ENCODE measurements around the gene CCDC87. TPM values are rescaled to one million over a fixed set of nuclear protein-coding genes. Genes with fewer than 3 reads are reported as not detected.
"Not testable (repeated sequence)": the region's sequence is repeated elsewhere in the genome, so short reads cannot be mapped to it uniquely, and the experiment has no call there.

Gene CCDC87, protein sequence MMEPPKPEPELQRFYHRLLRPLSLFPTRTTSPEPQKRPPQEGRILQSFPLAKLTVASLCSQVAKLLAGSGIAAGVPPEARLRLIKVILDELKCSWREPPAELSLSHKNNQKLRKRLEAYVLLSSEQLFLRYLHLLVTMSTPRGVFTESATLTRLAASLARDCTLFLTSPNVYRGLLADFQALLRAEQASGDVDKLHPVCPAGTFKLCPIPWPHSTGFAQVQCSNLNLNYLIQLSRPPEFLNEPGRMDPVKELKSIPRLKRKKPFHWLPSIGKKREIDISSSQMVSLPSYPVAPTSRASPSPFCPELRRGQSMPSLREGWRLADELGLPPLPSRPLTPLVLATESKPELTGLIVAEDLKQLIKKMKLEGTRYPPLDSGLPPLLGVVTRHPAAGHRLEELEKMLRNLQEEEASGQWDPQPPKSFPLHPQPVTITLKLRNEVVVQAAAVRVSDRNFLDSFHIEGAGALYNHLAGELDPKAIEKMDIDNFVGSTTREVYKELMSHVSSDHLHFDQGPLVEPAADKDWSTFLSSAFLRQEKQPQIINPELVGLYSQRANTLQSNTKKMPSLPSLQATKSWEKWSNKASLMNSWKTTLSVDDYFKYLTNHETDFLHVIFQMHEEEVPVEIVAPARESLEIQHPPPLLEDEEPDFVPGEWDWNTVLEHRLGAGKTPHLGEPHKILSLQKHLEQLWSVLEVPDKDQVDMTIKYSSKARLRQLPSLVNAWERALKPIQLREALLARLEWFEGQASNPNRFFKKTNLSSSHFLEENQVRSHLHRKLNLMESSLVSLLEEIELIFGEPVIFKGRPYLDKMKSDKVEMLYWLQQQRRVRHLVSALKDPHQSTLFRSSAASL
- 0.27 TPM for total RNA-seq
- long read RNA-seq, result 0 reads

DNA sequence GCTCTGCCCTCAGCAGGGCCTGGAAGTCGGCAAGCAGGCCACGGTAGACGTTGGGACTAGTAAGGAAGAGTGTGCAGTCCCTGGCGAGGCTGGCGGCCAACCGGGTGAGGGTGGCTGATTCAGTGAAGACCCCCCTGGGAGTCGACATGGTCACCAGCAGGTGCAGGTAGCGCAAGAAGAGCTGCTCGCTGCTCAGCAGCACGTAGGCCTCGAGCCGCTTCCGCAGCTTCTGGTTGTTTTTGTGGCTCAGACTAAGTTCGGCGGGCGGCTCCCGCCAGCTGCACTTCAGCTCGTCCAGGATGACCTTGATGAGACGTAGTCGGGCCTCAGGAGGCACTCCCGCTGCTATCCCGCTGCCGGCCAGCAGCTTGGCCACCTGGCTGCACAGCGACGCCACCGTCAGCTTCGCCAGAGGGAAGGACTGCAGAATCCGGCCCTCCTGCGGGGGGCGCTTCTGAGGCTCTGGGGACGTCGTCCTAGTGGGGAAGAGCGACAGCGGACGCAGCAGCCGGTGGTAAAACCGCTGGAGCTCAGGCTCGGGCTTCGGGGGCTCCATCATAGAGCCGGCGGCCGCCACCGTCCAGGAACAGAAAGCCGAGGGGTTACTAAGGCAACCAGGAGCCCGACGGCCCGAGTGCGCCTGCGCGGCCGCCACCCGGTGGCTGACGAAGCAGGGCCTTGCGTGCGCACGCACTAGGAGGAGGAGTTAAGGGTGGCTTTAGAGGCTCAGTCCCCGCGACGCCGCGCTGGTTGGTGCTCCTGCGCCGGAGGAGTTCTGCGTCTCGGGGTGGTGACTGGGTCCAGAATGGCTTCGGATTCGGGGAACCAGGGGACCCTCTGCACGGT, at the start of gene CCDC87, which contains the start of gene CCS:
TSS of gene CCDC87 (minus strand) at position 607 of the 846 bp plus-strand sequence. CDS start at position 559, 48 bp downstream.
TSS of gene CCS (plus strand) at position 729 of the 846 bp plus-strand sequence. CDS start at position 806, 77 bp downstream.
- intact Hi-C loops (cut with DNase I), result loop anchor here (2.0 to 5.0 kb wide), 2 partner anchors 24 to 85 kb away; partner anchors contain the start of genes RBM14 and RBM4B
- DNase-seq (ENCODE audit: missing footprints) (peak; percentile 100), ATAC-seq (peak; percentile 95)

DNA sequence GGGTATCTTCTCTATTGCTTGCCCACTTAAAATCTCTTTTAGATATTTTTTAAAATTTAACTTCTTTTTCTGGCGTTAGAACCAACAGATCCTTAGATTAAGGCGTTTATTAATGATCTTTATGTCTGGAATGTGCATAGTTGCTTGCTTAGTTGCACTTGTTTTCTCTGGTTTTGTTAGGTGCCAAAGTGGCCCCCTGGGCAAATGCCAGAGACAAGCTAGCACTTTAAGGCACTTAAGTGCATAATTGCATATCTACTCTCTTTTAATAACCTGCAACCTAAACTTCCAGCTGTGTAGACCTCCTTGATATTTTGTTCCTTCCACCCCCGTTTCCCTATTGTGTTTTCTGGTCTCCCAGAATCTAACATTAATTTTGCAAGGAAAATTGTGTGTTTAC, 49.0 kb upstream of the CCDC87 start:
- intact Hi-C loops (cut with DNase I), result no loop called here
- ATAC-seq, result no peak
- DNase-seq (ENCODE audit: missing footprints), result no peak

DNA sequence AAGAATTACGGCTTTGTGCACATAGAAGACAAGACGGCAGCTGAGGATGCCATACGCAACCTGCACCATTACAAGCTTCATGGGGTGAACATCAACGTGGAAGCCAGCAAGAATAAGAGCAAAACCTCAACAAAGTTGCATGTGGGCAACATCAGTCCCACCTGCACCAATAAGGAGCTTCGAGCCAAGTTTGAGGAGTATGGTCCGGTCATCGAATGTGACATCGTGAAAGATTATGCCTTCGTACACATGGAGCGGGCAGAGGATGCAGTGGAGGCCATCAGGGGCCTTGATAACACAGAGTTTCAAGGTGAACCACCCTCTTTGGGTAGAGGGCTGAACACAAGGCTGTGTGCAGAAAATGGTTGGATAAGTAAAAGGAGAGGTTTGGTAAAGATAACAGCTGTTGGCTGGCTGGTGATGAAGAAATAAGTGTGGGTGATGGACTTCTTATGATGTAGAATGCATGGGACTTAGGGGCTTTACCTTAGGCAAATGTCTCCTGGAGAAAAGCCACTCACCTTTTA, 47.0 kb upstream of the CCDC87 start:
- DNase-seq (ENCODE audit: missing footprints), result not testable (repeated sequence)
- intact Hi-C loops (cut with DNase I), result loop anchor here (2.0 kb wide), 1 partner anchor 37 kb away; the partner anchor contains the start of gene RBM4B

DNA sequence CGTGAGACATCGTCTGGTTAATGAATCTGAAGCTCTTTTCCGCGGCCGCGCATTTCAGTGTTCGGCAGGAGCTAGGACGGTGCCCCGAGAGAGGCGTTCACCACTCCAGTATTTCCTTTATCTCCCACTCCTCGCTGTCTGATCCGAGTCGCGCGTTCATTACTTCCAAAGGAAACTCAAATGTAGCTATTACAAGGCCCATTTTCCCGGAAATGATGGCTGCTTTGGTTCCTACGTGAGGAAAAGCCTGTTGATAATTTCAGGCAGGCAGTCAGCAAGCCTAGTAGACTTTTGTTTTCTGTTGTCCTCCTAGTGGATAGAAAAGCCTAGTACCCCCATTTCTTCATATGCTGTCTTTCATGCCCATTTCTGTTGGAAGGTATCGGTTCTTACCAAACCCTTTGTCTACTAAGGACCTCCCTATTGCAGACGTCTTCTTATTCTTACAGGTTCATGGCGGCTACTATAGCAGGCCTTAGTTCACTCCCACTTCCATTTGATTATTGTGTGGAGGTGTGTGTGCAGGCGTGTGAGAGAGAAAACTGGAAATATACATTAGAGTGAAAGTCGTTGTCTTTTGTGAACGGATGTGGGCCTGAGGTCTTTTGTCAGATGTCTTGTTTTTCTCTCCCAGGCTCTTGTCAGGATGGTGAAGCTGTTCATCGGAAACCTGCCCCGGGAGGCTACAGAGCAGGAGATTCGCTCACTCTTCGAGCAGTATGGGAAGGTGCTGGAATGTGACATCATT, 46.4 kb upstream of the CCDC87 start:
- intact Hi-C loops (cut with DNase I), result loop anchor here (2.0 kb wide), 1 partner anchor 38 kb away; the partner anchor contains the start of gene RBM4B
- DNase-seq (ENCODE audit: missing footprints), result no peak
- no peak for ATAC-seq

More for the DNA sequence above, 47.0 kb upstream of the CCDC87 start:
- not testable (repeated sequence) for ATAC-seq

DNA sequence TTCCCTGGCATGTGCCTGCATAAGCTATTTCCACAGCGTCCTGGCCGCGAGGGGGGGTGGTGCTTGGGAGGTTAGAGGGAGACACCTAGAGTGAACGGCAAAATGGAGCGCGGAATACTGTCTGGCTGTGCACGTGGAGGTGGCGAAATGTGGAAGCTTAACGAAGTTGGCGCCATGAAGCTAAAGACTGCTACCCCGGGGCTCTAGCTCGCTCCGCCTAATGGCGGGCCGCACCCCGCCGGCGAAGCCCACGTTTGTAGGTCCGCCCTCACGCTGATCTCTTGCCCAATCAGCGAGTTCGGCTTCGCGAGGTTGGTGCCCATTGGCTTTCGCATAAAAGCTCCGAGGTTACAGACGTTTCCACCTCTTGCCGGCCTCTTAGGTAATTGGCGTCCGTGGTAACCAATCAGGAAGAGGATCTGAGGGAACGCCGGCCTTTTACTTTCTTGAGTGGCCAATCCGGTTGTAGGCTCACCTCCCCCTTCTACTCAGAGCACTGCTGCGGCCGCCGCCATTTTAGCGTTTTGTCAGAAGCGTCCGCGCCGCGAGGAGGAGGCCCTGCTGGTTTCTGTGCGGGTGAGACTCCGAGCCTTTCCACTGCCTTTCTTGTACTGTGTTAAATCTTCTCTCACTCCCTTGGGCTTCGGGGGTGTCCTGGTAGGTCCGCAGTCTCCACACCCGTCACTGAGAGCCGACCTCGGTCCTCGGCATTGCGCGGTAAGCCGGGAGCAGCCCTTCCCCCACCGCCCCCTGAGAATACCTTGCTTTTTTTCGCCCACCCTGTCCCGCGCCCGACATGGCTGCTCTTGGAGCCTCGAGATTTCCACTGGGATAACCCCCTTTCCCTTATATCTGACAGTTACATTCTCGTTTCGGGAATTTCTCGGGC, 45.6 kb upstream of the CCDC87 start, which contains the start of gene RBM4:
TSS of gene RBM4 (plus strand) at position 527 of the 889 bp plus-strand sequence. CDS start 1,009 bp downstream, outside the sequence.
- intact Hi-C loops (cut with DNase I), result loop anchor here (1.0 to 2.0 kb wide), 2 partner anchors 22 to 38 kb away; partner anchors contain the start of genes RBM14 and RBM4B
- DNase-seq (ENCODE audit: missing footprints), result peak; percentile 96

DNA sequence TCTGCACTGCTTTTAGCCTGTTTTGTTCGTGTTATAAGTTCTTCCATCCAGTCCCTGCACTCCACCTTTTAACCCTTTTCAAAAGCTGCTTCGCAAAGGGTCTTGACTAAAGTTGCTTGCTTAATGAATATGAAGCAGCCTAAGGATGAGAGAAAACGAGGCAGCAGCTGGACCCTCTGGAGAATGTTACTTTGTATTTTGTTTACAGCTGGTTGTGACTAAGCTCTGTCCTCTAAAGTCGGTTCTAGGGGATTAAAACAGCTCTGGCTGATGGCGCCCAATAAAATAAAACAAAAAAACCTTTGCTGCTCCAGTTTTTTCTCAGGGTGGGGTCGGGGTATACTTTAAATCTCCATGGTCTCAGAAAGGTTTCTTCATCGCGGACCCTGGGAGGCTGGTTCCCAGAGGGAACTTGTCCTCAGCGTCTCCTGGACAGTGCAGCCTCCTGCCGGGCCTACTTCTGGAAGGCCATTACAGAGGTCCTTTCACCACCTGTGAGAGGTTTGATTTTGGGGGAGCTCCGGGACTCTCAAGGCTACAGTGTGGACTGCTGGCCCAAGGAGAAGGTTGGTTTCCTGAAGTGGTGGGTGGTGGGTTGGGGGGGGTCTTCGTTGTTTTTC, 44.8 kb upstream of the CCDC87 start:
- ATAC-seq, result peak; percentile 1
- intact Hi-C loops (cut with DNase I), result loop anchor here (1.0 to 2.0 kb wide), 2 partner anchors 21 to 39 kb away; partner anchors contain the start of genes RBM14 and RBM4B

More for the DNA sequence above, 45.6 kb upstream of the CCDC87 start, which contains the start of gene RBM4:
- ATAC-seq, result peak; percentile 96

DNA sequence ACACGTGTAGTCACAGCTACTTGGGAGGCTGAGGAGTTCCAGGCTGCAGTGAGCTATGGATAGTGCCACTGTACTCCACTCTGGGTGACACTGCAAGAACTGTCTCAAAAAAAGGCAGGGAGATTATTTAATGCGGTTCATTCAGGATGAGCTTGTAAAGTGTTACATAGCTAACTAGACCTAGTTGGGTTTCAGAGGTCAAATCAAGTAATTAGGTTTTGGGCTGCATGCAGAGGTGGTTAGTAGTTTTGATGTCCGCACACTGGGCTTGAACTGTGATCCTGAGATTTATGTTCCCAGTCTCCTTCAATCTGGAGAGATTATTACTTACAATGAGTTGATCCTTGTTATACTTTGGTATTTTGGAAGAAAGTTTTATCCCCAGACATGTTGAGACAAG, 43.5 kb upstream of the CCDC87 start:
- intact Hi-C loops (cut with DNase I), result no loop called here
- DNase-seq (ENCODE audit: missing footprints), result no peak
- no peak for ATAC-seq

More for the DNA sequence above, 44.8 kb upstream of the CCDC87 start:
- no peak for DNase-seq (ENCODE audit: missing footprints)

DNA sequence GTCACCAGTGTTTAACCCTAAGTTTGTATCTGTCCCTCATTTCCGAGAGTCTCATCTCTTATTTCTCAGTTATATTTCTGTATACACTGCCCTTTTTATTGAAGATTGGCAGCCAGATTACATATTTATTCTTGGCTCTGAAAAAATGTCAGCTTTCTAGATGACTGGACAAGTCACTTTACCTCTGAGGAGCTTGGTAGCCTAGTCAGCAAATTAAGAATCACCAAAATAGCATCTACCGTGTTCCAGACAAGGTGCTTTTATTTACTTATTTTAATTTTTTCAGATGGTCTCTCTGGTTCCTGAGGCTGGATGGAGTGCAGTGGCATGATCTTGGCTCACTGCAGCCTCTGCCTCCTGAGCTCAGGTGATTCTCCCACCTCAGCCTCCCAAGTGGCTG, 40.1 kb upstream of the CCDC87 start:
- intact Hi-C loops (cut with DNase I), result no loop called here

DNA sequence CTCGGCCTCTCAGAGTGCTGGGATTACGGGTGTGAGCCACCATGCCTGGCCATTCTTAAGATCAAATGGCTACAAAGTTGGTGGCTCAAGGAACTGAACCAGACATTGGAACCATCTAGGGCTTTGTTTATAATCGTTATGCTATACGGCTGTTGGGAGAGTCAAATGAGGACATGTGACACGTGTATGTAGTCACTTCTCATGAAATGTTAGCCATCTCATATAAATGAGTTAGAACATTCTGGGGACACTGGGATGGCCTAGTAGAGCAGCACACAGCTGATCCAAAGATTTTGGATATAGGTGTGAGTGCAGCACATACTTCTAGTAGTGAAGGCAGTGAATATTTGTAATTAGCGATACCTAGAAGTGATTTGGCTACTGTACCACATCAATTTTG, 39.0 kb upstream of the CCDC87 start:
- no peak for ATAC-seq
- intact Hi-C loops (cut with DNase I), result no loop called here

More for the DNA sequence above, 40.1 kb upstream of the CCDC87 start:
- no peak for DNase-seq (ENCODE audit: missing footprints)
- no peak for ATAC-seq

DNA sequence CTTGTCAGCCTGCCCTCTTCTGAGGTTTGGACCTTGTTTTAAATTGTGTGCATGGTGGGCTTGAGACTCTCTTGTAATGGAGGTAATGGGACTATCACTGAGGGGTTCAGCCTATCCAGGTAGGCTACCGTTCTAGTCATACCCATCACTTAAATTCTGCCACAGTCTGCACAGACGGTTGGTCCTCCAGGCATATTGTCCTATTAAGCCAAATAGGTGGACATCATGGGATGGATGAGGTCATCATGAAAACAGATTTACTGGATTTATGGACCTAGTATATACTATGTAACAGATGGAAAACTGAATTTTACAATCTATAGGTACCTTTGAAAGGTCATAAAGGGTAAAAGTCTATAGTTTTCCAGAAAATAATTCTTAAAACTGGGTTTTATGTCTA, 36.5 kb upstream of the CCDC87 start:
- ATAC-seq (no peak), DNase-seq (ENCODE audit: missing footprints) (no peak)
- intact Hi-C loops (cut with DNase I), result no loop called here

More for the DNA sequence above, 39.0 kb upstream of the CCDC87 start:
- no peak for DNase-seq (ENCODE audit: missing footprints)

DNA sequence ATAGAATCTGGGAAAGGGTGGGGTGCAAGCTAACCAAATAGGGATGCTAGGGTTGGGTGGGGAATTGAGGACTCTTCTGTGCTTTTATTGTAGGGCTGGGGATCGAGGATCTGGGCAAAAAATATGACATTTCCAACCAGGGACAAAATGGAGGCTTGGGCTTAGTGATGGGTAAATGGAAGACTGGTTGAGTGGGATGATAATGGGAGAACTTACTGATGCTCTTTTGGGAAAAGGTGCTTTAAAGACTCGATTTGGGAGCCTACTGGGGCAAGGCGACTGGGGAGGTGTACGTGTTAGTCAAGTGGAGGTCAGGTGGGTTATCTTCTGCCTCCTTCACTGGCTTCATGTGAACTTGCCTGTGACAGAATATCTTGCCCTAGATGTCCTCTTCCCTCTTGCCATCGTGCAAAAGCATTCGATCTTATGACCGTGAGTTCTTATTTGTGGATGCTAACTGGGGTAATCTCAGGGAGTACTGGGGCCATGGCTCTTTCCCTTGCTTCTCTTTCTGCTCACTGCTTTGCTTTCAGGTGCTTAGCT, 35.3 kb upstream of the CCDC87 start:
- DNase-seq (ENCODE audit: missing footprints) (no peak), ATAC-seq (no peak)
- intact Hi-C loops (cut with DNase I), result no loop called here

DNA sequence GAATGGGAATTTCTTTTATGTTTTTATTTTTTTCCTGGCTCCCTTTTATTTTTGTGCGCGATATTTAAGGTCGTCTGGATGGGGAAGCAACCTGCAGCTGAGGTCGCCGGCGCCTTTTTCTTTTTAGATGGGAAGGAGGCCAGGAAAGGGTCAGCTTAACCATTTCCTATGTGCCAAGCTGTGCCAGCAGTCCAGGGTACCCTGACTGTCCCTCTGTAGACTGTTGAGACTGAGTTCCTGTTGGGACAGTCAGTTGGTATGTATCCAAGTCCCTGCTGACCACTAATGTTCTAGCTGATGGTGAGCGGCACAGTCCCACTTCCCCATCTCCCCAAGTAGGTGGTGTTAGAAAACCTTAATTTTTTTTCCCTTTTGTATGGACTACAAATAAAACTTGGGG, 34.1 kb upstream of the CCDC87 start:
- peak; percentile 33 for ATAC-seq
- intact Hi-C loops (cut with DNase I), result no loop called here
- no peak for DNase-seq (ENCODE audit: missing footprints)

DNA sequence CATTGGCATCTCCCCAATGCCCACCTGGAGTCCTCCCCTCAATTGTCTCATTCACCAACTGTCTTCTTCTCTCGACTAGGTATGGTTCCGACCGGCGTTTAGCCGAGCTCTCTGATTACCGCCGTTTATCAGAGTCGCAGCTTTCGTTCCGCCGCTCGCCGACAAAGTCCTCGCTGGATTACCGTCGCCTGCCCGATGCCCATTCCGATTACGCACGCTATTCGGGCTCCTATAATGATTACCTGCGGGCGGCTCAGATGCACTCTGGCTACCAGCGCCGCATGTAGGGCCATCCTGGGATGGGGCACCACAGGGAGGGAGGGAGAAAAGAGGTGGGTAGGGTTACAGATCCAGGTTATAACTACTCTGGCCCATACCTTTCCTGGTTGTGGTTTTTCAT, 33.5 kb upstream of the CCDC87 start:
- ATAC-seq (no peak), DNase-seq (ENCODE audit: missing footprints) (no peak)
- intact Hi-C loops (cut with DNase I), result no loop called here

DNA sequence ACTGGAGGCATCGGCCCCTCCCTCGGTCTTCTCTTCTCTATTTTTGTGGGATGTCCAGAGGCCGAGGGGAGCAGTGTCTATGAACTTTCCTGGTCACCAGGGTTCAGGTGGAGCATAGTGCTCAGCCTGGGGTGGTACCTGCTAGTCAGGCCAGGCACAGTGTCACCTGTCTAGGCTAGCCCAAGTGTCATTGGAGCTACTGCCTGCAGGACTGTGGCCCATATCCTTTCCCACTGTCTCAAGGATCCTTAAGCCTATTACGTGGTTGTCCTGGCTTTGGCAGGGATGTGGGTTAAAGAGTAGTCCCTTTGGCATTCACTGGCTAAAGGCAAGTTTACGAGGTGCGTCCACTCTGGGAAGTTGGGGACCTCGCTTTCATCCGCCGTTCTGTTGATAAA, 32.9 kb upstream of the CCDC87 start:
- ATAC-seq (no peak), DNase-seq (ENCODE audit: missing footprints) (no peak)
- intact Hi-C loops (cut with DNase I), result no loop called here

DNA sequence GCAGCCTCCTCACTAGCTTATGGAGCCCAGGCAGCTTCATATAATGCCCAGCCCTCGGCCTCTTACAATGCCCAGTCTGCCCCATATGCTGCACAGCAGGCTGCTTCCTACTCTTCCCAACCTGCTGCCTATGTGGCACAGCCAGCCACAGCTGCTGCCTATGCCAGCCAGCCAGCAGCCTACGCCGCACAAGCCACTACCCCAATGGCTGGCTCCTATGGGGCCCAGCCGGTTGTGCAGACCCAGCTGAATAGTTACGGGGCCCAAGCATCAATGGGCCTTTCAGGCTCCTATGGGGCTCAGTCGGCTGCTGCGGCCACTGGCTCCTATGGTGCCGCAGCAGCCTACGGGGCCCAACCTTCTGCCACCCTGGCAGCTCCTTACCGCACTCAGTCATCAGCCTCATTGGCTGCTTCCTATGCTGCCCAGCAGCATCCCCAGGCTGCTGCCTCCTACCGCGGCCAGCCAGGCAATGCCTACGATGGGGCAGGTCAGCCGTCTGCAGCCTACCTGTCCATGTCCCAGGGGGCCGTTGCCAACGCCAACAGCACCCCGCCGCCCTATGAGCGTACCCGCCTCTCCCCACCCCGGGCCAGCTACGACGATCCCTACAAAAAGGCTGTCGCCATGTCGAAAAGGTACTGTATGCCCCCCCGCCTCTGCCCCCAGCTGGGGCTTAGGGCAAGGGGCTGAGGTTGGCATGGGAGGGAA, 32.3 kb upstream of the CCDC87 start:
- intact Hi-C loops (cut with DNase I), result no loop called here
- ATAC-seq (no peak), DNase-seq (ENCODE audit: missing footprints) (no peak)

Data from Right ventricle myocardium inferior (tissue), 1 donor.